ENCODE data around the gene FKBP5.

GRCh38 chr6:35687658-35688604 lies 784 bp downstream of the FKBP5 start:
- TF ChIP-seq POLR2AphosphoS5 (IDR thresholded peaks at IDR 0.05; ENCODE audit: low read depth) (peak; percentile 54), REST (IDR thresholded peaks at IDR 0.05; ENCODE audit: insufficient replicate concordance, low read depth) (no peak), GABPA (IDR thresholded peaks at IDR 0.05; ENCODE audit: low read depth) (no peak), SPI1 (IDR thresholded peaks at IDR 0.05; ENCODE audit: borderline replicate concordance, low read depth) (no peak)
- TF ChIP-seq, protein P1, sequence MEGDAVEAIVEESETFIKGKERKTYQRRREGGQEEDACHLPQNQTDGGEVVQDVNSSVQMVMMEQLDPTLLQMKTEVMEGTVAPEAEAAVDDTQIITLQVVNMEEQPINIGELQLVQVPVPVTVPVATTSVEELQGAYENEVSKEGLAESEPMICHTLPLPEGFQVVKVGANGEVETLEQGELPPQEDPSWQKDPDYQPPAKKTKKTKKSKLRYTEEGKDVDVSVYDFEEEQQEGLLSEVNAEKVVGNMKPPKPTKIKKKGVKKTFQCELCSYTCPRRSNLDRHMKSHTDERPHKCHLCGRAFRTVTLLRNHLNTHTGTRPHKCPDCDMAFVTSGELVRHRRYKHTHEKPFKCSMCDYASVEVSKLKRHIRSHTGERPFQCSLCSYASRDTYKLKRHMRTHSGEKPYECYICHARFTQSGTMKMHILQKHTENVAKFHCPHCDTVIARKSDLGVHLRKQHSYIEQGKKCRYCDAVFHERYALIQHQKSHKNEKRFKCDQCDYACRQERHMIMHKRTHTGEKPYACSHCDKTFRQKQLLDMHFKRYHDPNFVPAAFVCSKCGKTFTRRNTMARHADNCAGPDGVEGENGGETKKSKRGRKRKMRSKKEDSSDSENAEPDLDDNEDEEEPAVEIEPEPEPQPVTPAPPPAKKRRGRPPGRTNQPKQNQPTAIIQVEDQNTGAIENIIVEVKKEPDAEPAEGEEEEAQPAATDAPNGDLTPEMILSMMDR (IDR thresholded peaks at IDR 0.05; ENCODE audit: insufficient read depth, low read length), result no peak
